Activated T-cell treated with anti-CD3 and anti-CD28 coated beads, Interleukin-2, amount 50 U/mL, for 1 hour (primary cell): Measurements from ENCODE around the gene MINDY3.
"Not testable (repeated sequence)": the region's sequence is repeated elsewhere in the genome, so short reads cannot be mapped to it uniquely, and the experiment has no call there.

Experiments
- DNase-seq: peaks from one replicate; pipeline ENCODE4 v3.0.0-alpha.2; 2020

The MINDY3 gene

GRCh38 chr10:15802375-15802949 is 57.8 kb downstream of the MINDY3 start:
- DNase-seq, result no peak

- no peak for DNase-seq
Observed at GRCh38 chr10:15801641-15802040, 58.7 kb downstream of the MINDY3 start.

GRCh38 chr10:15801147-15801546 is 59.2 kb downstream of the MINDY3 start:
- DNase-seq, result no peak

- DNase-seq, result no peak
Observed at GRCh38 chr10:15797346-15797745, 63.0 kb downstream of the MINDY3 start.

- DNase-seq, result no peak
Observed at GRCh38 chr10:15796762-15797161, 63.5 kb downstream of the MINDY3 start.

GRCh38 chr10:15796098-15796759 is 64.1 kb downstream of the MINDY3 start:
- no peak for DNase-seq

- DNase-seq, result no peak
Observed at GRCh38 chr10:15795036-15795792, 65.1 kb downstream of the MINDY3 start.

- DNase-seq, result no peak
Observed at GRCh38 chr10:15794569-15794968, 65.7 kb downstream of the MINDY3 start.

GRCh38 chr10:15793664-15794063 is 66.6 kb downstream of the MINDY3 start:
- DNase-seq, result no peak

- DNase-seq, result no peak
Observed at GRCh38 chr10:15792777-15793176, 67.5 kb downstream of the MINDY3 start.

GRCh38 chr10:15791816-15792524 is 68.3 kb downstream of the MINDY3 start:
- DNase-seq, result no peak

GRCh38 chr10:15789793-15790525 is 70.3 kb downstream of the MINDY3 start:
- no peak for DNase-seq

GRCh38 chr10:15787426-15787825 is 72.9 kb downstream of the MINDY3 start:
- no peak for DNase-seq

GRCh38 chr10:15784662-15785300 is 75.5 kb downstream of the MINDY3 start:
- DNase-seq, result no peak

GRCh38 chr10:15783941-15784636 is 76.2 kb downstream of the MINDY3 start:
- no peak for DNase-seq

GRCh38 chr10:15782851-15783250 is 77.5 kb downstream of the MINDY3 start:
- DNase-seq, result no peak

- DNase-seq, result no peak
Observed at GRCh38 chr10:15781381-15781960, 78.8 kb downstream of the MINDY3 start.

GRCh38 chr10:15780353-15781135 is 79.8 kb downstream of the MINDY3 start:
- DNase-seq, result no peak

- no peak for DNase-seq
Observed at GRCh38 chr10:15775513-15775912, 84.8 kb downstream of the MINDY3 start.

GRCh38 chr10:15774534-15774933 is 85.8 kb downstream of the MINDY3 start:
- DNase-seq, result not testable (repeated sequence)
